ENCODE results near the gene PTPRT. TPM values are rescaled to one million over a fixed set of nuclear protein-coding genes. Genes with fewer than 3 reads are reported as not detected.
"Not testable (repeated sequence)": the region's sequence is repeated elsewhere in the genome, so short reads cannot be mapped to it uniquely, and the experiment has no call there.

The PTPRT gene
- total and polyA plus RNA-seq, 2 experiments from 2014 or later: not detected

GRCh38 chr20:42914302-42914701, 275.4 kb downstream of the PTPRT start (continued):
- TF ChIP-seq, protein P1, sequence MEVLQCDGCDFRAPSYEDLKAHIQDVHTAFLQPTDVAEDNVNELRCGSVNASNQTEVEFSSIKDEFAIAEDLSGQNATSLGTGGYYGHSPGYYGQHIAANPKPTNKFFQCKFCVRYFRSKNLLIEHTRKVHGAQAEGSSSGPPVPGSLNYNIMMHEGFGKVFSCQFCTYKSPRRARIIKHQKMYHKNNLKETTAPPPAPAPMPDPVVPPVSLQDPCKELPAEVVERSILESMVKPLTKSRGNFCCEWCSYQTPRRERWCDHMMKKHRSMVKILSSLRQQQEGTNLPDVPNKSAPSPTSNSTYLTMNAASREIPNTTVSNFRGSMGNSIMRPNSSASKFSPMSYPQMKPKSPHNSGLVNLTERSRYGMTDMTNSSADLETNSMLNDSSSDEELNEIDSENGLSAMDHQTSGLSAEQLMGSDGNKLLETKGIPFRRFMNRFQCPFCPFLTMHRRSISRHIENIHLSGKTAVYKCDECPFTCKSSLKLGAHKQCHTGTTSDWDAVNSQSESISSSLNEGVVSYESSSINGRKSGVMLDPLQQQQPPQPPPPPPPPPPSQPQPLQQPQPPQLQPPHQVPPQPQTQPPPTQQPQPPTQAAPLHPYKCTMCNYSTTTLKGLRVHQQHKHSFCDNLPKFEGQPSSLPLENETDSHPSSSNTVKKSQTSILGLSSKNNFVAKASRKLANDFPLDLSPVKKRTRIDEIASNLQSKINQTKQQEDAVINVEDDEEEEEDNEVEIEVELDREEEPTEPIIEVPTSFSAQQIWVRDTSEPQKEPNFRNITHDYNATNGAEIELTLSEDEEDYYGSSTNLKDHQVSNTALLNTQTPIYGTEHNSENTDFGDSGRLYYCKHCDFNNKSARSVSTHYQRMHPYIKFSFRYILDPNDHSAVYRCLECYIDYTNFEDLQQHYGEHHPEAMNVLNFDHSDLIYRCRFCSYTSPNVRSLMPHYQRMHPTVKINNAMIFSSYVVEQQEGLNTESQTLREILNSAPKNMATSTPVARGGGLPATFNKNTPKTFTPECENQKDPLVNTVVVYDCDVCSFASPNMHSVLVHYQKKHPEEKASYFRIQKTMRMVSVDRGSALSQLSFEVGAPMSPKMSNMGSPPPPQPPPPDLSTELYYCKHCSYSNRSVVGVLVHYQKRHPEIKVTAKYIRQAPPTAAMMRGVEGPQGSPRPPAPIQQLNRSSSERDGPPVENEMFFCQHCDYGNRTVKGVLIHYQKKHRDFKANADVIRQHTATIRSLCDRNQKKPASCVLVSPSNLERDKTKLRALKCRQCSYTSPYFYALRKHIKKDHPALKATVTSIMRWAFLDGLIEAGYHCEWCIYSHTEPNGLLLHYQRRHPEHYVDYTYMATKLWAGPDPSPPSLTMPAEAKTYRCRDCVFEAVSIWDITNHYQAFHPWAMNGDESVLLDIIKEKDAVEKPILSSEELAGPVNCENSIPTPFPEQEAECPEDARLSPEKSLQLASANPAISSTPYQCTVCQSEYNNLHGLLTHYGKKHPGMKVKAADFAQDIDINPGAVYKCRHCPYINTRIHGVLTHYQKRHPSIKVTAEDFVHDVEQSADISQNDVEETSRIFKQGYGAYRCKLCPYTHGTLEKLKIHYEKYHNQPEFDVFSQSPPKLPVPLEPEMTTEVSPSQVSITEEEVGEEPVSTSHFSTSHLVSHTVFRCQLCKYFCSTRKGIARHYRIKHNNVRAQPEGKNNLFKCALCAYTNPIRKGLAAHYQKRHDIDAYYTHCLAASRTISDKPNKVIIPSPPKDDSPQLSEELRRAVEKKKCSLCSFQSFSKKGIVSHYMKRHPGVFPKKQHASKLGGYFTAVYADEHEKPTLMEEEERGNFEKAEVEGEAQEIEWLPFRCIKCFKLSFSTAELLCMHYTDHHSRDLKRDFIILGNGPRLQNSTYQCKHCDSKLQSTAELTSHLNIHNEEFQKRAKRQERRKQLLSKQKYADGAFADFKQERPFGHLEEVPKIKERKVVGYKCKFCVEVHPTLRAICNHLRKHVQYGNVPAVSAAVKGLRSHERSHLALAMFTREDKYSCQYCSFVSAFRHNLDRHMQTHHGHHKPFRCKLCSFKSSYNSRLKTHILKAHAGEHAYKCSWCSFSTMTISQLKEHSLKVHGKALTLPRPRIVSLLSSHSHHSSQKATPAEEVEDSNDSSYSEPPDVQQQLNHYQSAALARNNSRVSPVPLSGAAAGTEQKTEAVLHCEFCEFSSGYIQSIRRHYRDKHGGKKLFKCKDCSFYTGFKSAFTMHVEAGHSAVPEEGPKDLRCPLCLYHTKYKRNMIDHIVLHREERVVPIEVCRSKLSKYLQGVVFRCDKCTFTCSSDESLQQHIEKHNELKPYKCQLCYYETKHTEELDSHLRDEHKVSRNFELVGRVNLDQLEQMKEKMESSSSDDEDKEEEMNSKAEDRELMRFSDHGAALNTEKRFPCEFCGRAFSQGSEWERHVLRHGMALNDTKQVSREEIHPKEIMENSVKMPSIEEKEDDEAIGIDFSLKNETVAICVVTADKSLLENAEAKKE (CRISPR knock-in tag; IDR thresholded peaks at IDR 0.05): no peak
- no peak for TF ChIP-seq ZNF114 (CRISPR knock-in tag; IDR thresholded peaks at IDR 0.05)
- TF ChIP-seq JUNB (IDR thresholded peaks at IDR 0.05; ENCODE audit: unreplicated experiment): no peak
- TF ChIP-seq STAT1 (IDR thresholded peaks at IDR 0.05; ENCODE audit: unreplicated experiment): no peak
- no peak for TF ChIP-seq CTCF (conservative IDR thresholded peaks at IDR 0.05; ENCODE audit: low read depth in 2 of 2)
- TF ChIP-seq EZH2phosphoT487 (IDR thresholded peaks at IDR 0.05; ENCODE audit: unreplicated experiment): no peak
- TF ChIP-seq NANOG (IDR thresholded peaks at IDR 0.05; ENCODE audit: borderline replicate concordance): no peak
- no peak for TF ChIP-seq ZNF331 (CRISPR knock-in tag; IDR thresholded peaks at IDR 0.05; ENCODE audit: low read depth)
- TF ChIP-seq POLR2AphosphoS5 (IDR thresholded peaks at IDR 0.05; ENCODE audit: low read depth): no peak
- TF ChIP-seq, protein P2, sequence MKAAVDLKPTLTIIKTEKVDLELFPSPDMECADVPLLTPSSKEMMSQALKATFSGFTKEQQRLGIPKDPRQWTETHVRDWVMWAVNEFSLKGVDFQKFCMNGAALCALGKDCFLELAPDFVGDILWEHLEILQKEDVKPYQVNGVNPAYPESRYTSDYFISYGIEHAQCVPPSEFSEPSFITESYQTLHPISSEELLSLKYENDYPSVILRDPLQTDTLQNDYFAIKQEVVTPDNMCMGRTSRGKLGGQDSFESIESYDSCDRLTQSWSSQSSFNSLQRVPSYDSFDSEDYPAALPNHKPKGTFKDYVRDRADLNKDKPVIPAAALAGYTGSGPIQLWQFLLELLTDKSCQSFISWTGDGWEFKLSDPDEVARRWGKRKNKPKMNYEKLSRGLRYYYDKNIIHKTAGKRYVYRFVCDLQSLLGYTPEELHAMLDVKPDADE (IDR thresholded peaks at IDR 0.05): no peak

GRCh38 chr20:42910808-42911207, 278.9 kb downstream of the PTPRT start:
- H3K9me2 ChIP-seq (ENCODE audit: insufficient read depth); H3K4me2 ChIP-seq; H3K79me2 ChIP-seq (replicated peaks; ENCODE audit: insufficient read depth); H3K27me3 Mint-ChIP-seq (ENCODE audit: insufficient read depth, low read depth, poor library complexity); H3K27me3 ChIP-seq (ENCODE audit: insufficient read depth); H3K36me3 Mint-ChIP-seq (ENCODE audit: low read depth); ATAC-seq; H3K4me1 Mint-ChIP-seq; H3K4me3 ChIP-seq; DNase-seq (ENCODE audit: low spot score); H4K20me1 ChIP-seq (replicated peaks; ENCODE audit: insufficient read depth); H3F3A ChIP-seq (replicated peaks; ENCODE audit: low read depth); H3K36me3 ChIP-seq (ENCODE audit: insufficient read depth); H2AFZ ChIP-seq; H3K27ac ChIP-seq (ENCODE audit: low read depth); H3K4me3 Mint-ChIP-seq; H3K4me1 ChIP-seq (ENCODE audit: insufficient read depth); H3K27ac Mint-ChIP-seq: not testable (repeated sequence)
- H3K9me3 Mint-ChIP-seq: peaks cover 87% of the 10 kb centered on the region
